Pancreas (tissue), 10 donors: Measurements from ENCODE around the gene OR4D11. TPM values are rescaled to one million over a fixed set of nuclear protein-coding genes. Genes with fewer than 3 reads are reported as not detected.

ENCODE experiments used
- ATAC-seq, 4 donors: fragments of 200-7000 bp; cut with Tn5 transposase; one replicate each; pipeline versions ENCODE4 v1.8.0 to v1.9.1; 2020; ENCODE audit warnings: mild to moderate bottlenecking in 4 of 4, moderate library complexity in 4 of 4
- DNase-seq, 6 donors: peaks; one replicate each; pipeline ENCODE4 v3.0.0-alpha.2; 2020
- FAIRE-seq: peaks from 2 replicates; lab custom pipeline; 2012; peaks lifted over from hg19 to GRCh38; lab: Jason Lieb, UNC
- H3K27ac ChIP-seq, 4 donors: fragments of 200-600 bp; sonication (generic); 1 replicate in 3 of 4; 2 replicates in 1 of 4; pipeline versions ENCODE4 v1.5.0 to v1.8.0; 2020
- H3K27me3 ChIP-seq, 4 donors: fragments of 200-600 bp; one replicate each; pipeline ENCODE4 v1.8.0; 2021
- H3K36me3 ChIP-seq, 3 donors: fragments of 200-600 bp; sonication (generic) in 1 of 3; one replicate each; pipeline versions ENCODE4 v1.5.0 to v1.8.0; 2020 to 2021
- H3K4me1 ChIP-seq, 3 donors: fragments of 200-600 bp; one replicate each; pipeline ENCODE4 v1.8.0; 2021
- H3K4me3 ChIP-seq, 4 donors: fragments of 200-600 bp; sonication (generic) in 2 of 4; one replicate each; pipeline versions ENCODE4 v1.5.0 to v1.8.0; 2020 to 2021
- H3K9me3 ChIP-seq, 4 donors: fragments of 200-600 bp; one replicate each; pipeline ENCODE4 v1.8.0; 2021
- WGBS, 2 donors: extraction: QIAGEN DNeasy Blood & Tissue Kit; methylation state at CpG; one replicate each; pipeline ENCODE4 v1.1.7; 2013; 5-methylcytosine and 5-hydroxymethylcytosine counted together
- intact Hi-C, 3 donors: fragments of 100-400 bp; cut with DNase I; formaldehyde crosslinking; loops; one replicate each; pipeline versions ENCODE4 v1.11.1 to v1.14.2; 2022
- polyA plus RNA-seq, 2 donors: library from polyadenylated mRNA; stranded (reverse); fragments of 200-250 nt; gene quantifications; one replicate each; pipeline ENCODE4 v1.2.3, GENCODE V29; 2013
- total RNA-seq, 6 donors: library from RNA; stranded (reverse); fragmentation: NEBNext Ultra II Directional in 4 of 6; extraction: Animal tissue kit (Norgen Biotek cat#: 25700) in 4 of 6; gene quantifications; one replicate each; pipeline versions ENCODE4 v1.2.1 to v1.2.4, GENCODE V29; 2021 to 2023
- TF ChIP-seq, protein P1 (sequence below), 4 donors: fragments of 200-600 bp; sonication (generic) in 3 of 4; IDR thresholded peaks; one replicate each; pipeline versions ENCODE4 v1.5.0 to v1.8.0; 2021; ENCODE audit warnings: antibody characterized with exemption in 4 of 4
- donor health status: healthy with polysubstance abuse.
- donor health status: DM: no; HTN: no; CAD: no; lungs with moderate emphysema.
- donor health status: DM: no; HTN: no; CAD: no.
- donor health status: control.
- donor health status: control.
- donor health status: Bipolar disorder and iron deficiency.
- donor health status: DM: yes; HTN: yes; CAD: no.
- donor health status: DM: no; HTN: no; CAD: no.
- donor health status: DM: no; HTN: no; CAD: no.
- donor health status: DM: yes; HTN: yes; CAD: no.

OR4D11 gene
- not detected for total RNA-seq
- polyA plus RNA-seq: not detected

DNA sequence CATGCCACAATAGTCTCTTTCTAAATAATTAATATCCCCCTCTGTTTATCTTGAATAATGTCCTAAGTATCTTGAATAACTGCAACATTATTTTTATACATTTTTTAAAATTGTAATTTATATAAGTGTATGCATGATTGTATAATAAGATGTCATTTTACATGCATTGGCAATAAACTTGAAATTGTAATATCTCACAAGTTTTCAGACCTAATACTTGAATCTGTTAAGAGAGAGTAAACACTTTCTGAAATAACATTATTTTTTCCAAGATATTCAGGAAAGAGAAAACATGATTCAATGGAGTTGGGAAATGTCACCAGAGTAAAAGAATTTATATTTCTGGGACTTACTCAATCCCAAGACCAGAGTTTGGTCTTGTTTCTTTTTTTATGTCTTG lies at the start of gene OR4D11:
TSS of gene OR4D11 (plus strand) at position 301 of the 400 bp plus-strand sequence. CDS start at position 301, 0 bp downstream.
- Histone ChIP-seq H3K27me3 (no peaks in the 10 kb centered on the region), H3K4me1 (no peaks in the 10 kb centered on the region), H3K4me3 (no peak within 1 kb of the TSS), H3K36me3 (no peaks in the 10 kb centered on the region), H3K27ac (no peak within 1 kb of the TSS), H3K9me3 (no peaks in the 10 kb centered on the region)
- TF ChIP-seq, protein P1, sequence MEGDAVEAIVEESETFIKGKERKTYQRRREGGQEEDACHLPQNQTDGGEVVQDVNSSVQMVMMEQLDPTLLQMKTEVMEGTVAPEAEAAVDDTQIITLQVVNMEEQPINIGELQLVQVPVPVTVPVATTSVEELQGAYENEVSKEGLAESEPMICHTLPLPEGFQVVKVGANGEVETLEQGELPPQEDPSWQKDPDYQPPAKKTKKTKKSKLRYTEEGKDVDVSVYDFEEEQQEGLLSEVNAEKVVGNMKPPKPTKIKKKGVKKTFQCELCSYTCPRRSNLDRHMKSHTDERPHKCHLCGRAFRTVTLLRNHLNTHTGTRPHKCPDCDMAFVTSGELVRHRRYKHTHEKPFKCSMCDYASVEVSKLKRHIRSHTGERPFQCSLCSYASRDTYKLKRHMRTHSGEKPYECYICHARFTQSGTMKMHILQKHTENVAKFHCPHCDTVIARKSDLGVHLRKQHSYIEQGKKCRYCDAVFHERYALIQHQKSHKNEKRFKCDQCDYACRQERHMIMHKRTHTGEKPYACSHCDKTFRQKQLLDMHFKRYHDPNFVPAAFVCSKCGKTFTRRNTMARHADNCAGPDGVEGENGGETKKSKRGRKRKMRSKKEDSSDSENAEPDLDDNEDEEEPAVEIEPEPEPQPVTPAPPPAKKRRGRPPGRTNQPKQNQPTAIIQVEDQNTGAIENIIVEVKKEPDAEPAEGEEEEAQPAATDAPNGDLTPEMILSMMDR (IDR thresholded peaks at IDR 0.05): no peak
- FAIRE-seq: no peak
- no peak for DNase-seq
- no peak for ATAC-seq
- intact Hi-C loops: no loop called here

DNA sequence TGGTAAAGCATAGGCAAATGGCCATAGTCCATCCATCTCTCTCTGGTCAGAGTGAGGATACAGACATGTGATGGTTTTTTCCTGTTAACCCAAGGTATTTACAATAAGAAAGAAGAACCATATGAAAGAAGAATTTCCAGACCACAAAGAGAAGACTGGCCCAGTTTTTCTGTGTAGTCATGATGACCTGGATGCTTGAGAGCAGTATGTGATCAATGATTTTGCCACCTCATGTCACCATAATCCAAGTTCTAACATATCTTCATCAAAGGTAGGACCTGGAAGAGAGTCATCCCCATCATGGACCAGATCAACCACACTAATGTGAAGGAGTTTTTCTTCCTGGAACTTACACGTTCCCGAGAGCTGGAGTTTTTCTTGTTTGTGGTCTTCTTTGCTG lies 46.7 kb upstream of the OR4D11 start, which contains the start of gene OR4D6:
TSS of gene OR4D6 (plus strand) at position 301 of the 400 bp plus-strand sequence. CDS start at position 301, 0 bp downstream.
- H3K4me1 ChIP-seq: no peaks in the 10 kb centered on the region
- ATAC-seq (no peak), DNase-seq (no peak), FAIRE-seq (no peak)
- TF ChIP-seq, protein P1 (IDR thresholded peaks at IDR 0.05): no peak
- no peak within 1 kb of the TSS for H3K4me3 ChIP-seq
- WGBS, 2 donors: 58 to 83% methylated on average over 2 of the region's 2 CpGs
- no peaks in the 10 kb centered on the region for H3K27me3 ChIP-seq
- H3K36me3 ChIP-seq: no peaks in the 10 kb centered on the region
- no peak within 1 kb of the TSS for H3K27ac ChIP-seq
- H3K9me3 ChIP-seq: no peaks in the 10 kb centered on the region
- intact Hi-C loops: no loop called here

DNA sequence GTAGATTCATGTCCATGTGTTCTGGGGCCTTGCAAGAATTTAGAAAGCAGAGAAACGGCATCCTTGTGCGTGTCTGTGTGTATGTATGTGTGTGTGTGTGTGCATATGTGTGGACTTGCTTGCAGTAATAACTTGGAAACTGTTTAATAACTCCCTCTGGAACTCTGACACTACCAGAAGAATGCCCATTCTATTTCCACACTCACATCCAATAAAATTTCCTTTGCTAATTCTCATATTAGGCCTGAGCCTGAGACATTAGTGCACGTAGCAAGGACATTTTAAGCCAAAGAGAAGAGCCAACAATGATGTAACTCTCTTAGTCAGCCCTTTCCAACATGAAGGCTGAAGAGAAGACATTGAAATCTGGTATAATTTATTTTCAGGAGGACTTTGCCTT lies 43.5 kb upstream of the OR4D11 start:
- Histone ChIP-seq H3K4me3 (no peak overlapping the region), H3K9me3 (no peaks in the 10 kb centered on the region), H3K36me3 (no peaks in the 10 kb centered on the region), H3K27me3 (no peaks in the 10 kb centered on the region), H3K4me1 (no peaks in the 10 kb centered on the region), H3K27ac (no peak overlapping the region)
- TF ChIP-seq, protein P1 (IDR thresholded peaks at IDR 0.05): no peak
- FAIRE-seq (no peak), DNase-seq (no peak), ATAC-seq (no peak)
- 82 to 88% methylated on average over 3 of the region's 3 CpGs for WGBS, 2 donors
- intact Hi-C loops: no loop called here

DNA sequence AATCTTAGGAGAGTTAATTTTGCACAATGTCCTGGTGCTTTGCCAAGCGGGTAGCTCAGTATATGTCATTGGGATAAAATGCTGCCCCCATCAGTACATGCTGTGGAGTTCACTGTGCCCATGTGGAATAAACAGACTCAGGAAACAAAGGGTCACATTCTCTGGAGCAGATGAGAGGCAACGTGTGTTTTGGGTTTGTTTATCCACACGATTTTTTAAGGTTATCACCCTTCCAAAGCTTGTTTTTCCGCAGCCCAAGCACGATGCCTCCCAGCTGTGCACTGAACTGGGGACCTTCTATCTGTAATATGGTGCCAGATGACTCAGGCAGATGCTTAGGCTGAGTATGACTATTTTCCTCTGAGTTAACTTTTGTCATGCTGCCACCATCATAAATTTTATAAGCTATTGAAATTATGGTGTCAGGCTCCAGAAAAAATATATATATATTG lies 40.2 kb upstream of the OR4D11 start:
- 35 to 41% methylated on average over 5 of the region's 5 CpGs for WGBS, 2 donors
- ATAC-seq: no peak

DNA sequence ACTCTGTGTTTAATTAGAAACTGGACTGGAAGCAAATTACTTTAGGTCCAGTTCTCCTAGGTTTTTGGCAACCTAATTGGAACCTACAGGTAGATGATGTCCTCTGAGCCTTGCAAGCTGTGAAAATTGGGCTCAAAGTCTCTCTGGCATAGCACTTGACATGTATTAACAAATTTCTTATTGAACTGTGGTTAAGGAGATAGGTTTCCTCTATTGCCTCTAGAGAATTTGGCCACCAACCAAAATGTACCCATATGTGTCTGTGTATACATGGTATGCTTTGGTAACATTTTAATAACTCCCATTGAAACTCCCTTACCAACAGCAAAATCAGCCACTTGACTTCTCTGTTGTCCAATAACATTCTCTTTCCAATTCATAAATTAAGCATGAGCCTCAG lies 30.4 kb upstream of the OR4D11 start, which contains the start of gene OR4D10:
TSS of gene OR4D10 (plus strand) at position 301 of the 400 bp plus-strand sequence. CDS start 4,115 bp downstream, outside the sequence.
- Histone ChIP-seq H3K27me3 (no peaks in the 10 kb centered on the region), H3K4me1 (no peaks in the 10 kb centered on the region), H3K4me3 (no peak within 1 kb of the TSS), H3K27ac (no peak within 1 kb of the TSS), H3K9me3 (no peaks in the 10 kb centered on the region), H3K36me3 (no peaks in the 10 kb centered on the region)
- TF ChIP-seq, protein P1 (IDR thresholded peaks at IDR 0.05): no peak
- DNase-seq (no peak), ATAC-seq (no peak), FAIRE-seq (no peak)
- intact Hi-C loops: no loop called here

More for the DNA sequence above, 40.2 kb upstream of the OR4D11 start:
- FAIRE-seq (no peak), DNase-seq (no peak)
- intact Hi-C loops: no loop called here
- Histone ChIP-seq H3K36me3 (no peaks in the 10 kb centered on the region), H3K27ac (no peak overlapping the region), H3K4me1 (no peaks in the 10 kb centered on the region), H3K4me3 (no peak overlapping the region), H3K27me3 (no peaks in the 10 kb centered on the region), H3K9me3 (no peaks in the 10 kb centered on the region)
- TF ChIP-seq, protein P1 (IDR thresholded peaks at IDR 0.05): no peak
